ENCODE data around the gene LCN9.

LCN9 gene

GRCh38 chr9:135704483-135704882 is 41.4 kb downstream of the LCN9 start:
- DNase-seq (ENCODE audit: low read depth) = peak; percentile 6
- no peak overlapping the region for H3K4me3 ChIP-seq (replicated peaks; ENCODE audit: low read depth, low read length)
- TF ChIP-seq, protein P1, sequence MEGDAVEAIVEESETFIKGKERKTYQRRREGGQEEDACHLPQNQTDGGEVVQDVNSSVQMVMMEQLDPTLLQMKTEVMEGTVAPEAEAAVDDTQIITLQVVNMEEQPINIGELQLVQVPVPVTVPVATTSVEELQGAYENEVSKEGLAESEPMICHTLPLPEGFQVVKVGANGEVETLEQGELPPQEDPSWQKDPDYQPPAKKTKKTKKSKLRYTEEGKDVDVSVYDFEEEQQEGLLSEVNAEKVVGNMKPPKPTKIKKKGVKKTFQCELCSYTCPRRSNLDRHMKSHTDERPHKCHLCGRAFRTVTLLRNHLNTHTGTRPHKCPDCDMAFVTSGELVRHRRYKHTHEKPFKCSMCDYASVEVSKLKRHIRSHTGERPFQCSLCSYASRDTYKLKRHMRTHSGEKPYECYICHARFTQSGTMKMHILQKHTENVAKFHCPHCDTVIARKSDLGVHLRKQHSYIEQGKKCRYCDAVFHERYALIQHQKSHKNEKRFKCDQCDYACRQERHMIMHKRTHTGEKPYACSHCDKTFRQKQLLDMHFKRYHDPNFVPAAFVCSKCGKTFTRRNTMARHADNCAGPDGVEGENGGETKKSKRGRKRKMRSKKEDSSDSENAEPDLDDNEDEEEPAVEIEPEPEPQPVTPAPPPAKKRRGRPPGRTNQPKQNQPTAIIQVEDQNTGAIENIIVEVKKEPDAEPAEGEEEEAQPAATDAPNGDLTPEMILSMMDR (IDR thresholded peaks at IDR 0.05; ENCODE audit: low read length, missing control alignments) = no peak

DNA sequence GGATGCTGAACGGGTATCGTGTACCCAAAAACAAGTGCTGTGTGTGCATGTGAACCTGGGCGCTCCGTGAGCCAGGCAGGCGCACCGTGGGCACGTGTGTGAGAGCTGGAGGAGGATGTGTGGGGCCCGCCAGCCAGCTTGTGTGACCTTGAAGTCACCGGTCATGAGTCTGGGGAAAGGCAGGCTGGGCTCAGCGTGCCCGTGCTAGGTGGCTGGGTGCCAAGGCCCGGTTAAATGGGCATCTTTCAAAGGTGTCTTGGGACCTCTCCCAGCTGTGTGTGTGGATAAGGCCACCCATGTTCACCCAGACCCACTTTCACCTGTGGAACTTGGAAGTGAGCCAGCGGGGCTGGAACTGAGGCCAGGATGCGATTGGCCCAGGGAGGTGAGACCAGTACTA is 42.3 kb downstream of the LCN9 start:
- H3K4me3 ChIP-seq (replicated peaks; ENCODE audit: low read depth, low read length) = no peak overlapping the region
- DNase-seq (ENCODE audit: low read depth) = no peak
- TF ChIP-seq, protein P1 (IDR thresholded peaks at IDR 0.05; ENCODE audit: low read length, missing control alignments) = no peak

DNA sequence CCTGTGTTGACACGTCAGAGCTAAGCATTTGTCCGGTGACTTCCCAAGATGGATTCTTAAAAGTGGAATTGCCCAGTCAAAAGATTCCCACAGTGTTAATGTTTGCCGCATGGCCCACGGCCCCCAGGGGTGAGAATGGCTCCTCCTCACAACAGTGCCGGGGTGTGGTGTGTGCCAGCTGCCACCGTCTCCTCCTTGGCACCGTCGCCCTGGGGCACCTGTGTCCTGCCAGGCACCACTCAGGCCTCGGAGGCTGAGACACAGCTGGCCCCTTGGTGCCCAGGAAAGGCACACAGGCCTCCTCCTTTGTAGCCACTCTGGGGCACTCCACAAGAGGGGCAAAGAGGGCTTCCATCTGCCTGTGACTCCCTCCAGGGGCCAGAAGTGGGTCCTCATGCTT is 43.2 kb downstream of the LCN9 start:
- TF ChIP-seq, protein P1 (IDR thresholded peaks at IDR 0.05; ENCODE audit: low read length, missing control alignments) = no peak
- no peak overlapping the region for H3K4me3 ChIP-seq (replicated peaks; ENCODE audit: low read depth, low read length)
- no peak for DNase-seq (ENCODE audit: low read depth)

- TF ChIP-seq, protein P1 (IDR thresholded peaks at IDR 0.05; ENCODE audit: low read length, missing control alignments) = no peak
- DNase-seq (ENCODE audit: low read depth) = no peak
- no peak overlapping the region for H3K4me3 ChIP-seq (replicated peaks; ENCODE audit: low read depth, low read length)
These were observed 44.4 kb downstream of the LCN9 start for GRCh38 chr9:135707252-135708138.

DNA sequence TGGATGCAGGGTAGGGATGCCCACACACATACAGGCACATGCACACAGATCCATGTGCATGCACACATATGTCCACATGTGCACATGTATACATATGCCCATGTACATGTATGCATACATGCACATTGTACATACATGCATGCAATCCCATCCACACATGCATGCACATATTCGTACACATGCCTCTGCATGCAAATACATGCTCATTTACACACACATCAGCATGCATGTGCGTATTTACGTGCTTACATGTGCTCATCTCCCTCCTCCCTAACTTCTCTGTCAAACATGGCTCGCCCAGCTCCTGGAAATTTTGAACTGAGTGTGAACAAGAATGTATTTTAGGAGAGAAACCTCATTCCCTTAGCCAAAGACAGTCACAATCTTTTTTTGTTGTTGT is 45.1 kb downstream of the LCN9 start:
- TF ChIP-seq, protein P1 (IDR thresholded peaks at IDR 0.05; ENCODE audit: low read length, missing control alignments) = no peak
- no peak for DNase-seq (ENCODE audit: low read depth)
- H3K4me3 ChIP-seq (replicated peaks; ENCODE audit: low read depth, low read length) = no peak overlapping the region

DNA sequence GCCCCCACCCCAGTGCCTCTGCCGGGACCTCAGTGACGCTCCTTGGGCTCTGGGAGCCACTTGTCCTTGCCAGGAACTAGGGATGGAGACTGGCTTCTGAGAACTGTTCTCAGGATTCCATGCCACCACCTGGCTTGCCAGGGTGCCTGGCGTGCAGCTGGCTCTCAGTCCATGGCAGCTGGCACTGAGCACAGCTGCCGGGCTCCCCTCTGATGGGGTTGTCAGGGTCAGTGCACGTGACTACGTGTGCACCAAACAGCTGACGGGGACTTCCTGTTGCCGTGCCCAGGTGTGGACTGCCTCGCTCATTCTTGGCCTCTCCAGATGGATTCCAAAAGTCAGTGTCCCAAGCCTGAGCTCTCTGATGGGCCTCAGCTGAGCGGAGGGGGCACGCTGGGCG is 48.3 kb downstream of the LCN9 start:
- DNase-seq (ENCODE audit: low read depth) = no peak
- TF ChIP-seq, protein P1 (IDR thresholded peaks at IDR 0.05; ENCODE audit: low read length, missing control alignments) = no peak
- H3K4me3 ChIP-seq (replicated peaks; ENCODE audit: low read depth, low read length) = no peak overlapping the region

DNA sequence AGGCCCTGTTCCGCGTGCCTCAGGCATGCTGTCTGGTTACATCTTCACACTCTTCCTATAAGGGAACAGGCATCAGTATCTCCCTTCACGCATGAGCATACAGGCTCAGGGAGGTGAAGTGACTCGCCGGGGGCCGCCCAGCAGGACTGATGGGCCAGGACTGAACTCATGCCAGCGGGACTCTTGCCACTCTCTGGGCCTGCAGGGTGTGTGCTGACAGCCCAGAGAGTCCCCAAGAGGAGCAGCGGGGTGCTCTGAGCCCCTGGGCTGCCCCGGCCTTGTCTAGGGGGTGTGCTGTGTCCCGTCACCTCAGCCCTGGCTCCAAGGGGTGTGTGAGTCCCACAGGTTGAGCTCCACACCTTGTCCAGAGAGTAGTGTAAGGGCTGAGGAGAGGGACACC is 48.8 kb downstream of the LCN9 start:
- H3K4me3 ChIP-seq (replicated peaks; ENCODE audit: low read depth, low read length) = no peak overlapping the region
- DNase-seq (ENCODE audit: low read depth) = no peak
- TF ChIP-seq, protein P1 (IDR thresholded peaks at IDR 0.05; ENCODE audit: low read length, missing control alignments) = no peak
